Thyroid gland (tissue), 4 donors: Measurements from ENCODE around the gene PLEKHA4.

Experiments
- POLR2A ChIP-seq, 2 donors: fragments of 450-650 bp; IDR thresholded peaks; one replicate each; pipeline ENCODE4 v1.6.1; 2017; ENCODE audit warnings: antibody characterized with exemption in 2 of 2, mild to moderate bottlenecking in 2 of 2, moderate library complexity in 1 of 2
- TF ChIP-seq, protein P1 (sequence below), 6 experiments: fragments of 200-600 bp in 3 of 6; fragments of 450-650 bp in 3 of 6; sonication (generic) in 3 of 6; IDR thresholded peaks; one replicate each; pipeline ENCODE4 v1.5.1; 2016 to 2019; ENCODE audit warnings: antibody characterized with exemption in 6 of 6, mild to moderate bottlenecking in 2 of 6, inconsistent platforms in 1 of 6, moderate library complexity in 1 of 6

DNA sequence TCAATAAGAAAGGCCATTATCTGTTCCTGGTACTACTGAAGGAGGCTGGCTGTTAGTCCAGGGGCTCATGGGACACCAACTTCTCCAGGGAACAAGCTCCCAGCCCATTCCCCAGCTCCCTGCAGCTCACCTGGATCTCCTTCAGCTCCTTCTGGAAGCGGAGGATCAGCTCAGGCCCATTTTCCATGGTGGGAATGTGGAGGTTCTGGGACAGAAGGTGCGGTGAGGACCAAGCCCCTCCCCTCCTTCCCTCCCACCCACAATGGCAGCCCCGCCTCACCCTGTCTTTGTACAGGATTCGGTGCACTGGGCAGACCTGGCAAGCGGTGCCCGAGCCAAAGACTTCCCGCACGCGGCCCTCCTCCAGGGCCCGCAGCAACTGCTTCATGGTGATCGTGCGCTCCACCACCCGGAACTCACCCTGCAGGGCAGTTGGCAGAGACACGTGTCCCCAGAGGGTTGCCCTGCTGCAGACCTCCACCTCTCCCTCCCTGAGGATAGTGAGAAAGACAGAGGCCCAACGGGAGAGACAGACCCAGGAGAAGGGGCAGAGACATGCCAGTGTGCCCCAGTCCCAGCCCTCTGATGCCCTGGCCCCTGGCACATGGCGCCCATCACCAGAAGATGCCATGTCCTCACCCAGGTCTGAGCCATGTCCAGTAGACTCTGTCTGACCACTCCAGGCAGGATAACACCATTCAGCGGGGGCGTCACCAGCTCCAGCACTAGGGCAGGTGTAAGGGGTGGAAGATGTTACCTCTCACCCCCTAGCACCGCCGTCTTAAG lies 71.9 kb downstream of the PLEKHA4 start:
- TF ChIP-seq, protein P1, sequence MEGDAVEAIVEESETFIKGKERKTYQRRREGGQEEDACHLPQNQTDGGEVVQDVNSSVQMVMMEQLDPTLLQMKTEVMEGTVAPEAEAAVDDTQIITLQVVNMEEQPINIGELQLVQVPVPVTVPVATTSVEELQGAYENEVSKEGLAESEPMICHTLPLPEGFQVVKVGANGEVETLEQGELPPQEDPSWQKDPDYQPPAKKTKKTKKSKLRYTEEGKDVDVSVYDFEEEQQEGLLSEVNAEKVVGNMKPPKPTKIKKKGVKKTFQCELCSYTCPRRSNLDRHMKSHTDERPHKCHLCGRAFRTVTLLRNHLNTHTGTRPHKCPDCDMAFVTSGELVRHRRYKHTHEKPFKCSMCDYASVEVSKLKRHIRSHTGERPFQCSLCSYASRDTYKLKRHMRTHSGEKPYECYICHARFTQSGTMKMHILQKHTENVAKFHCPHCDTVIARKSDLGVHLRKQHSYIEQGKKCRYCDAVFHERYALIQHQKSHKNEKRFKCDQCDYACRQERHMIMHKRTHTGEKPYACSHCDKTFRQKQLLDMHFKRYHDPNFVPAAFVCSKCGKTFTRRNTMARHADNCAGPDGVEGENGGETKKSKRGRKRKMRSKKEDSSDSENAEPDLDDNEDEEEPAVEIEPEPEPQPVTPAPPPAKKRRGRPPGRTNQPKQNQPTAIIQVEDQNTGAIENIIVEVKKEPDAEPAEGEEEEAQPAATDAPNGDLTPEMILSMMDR (IDR thresholded peaks at IDR 0.05): no peak
- no peak for TF ChIP-seq POLR2A (IDR thresholded peaks at IDR 0.05)
